Transverse colon (tissue), 4 donors: ENCODE results near the gene CRISPLD2. TPM values are rescaled to one million over a fixed set of nuclear protein-coding genes. Genes with fewer than 3 reads are reported as not detected.

Experiments used
- DNase-seq: peaks from one replicate; pipeline ENCODE4 v3.0.0-alpha.2; 2019
- H3K27ac ChIP-seq, 4 donors: fragments of 200-600 bp; sonication (generic); 2 replicates each; pipeline ENCODE4 v1.5.1; 2016 to 2018; ENCODE audit warnings: inconsistent platforms in 4 of 4
- H3K27me3 ChIP-seq: fragments of 200-600 bp; sonication (generic); 2 replicates; pipeline ENCODE4 v1.5.1; 2017; ENCODE audit warnings: inconsistent platforms
- H3K36me3 ChIP-seq, 4 donors: fragments of 200-600 bp; sonication (generic); 2 replicates each; pipeline ENCODE4 v1.5.1; 2017 to 2019; ENCODE audit warnings: inconsistent platforms in 4 of 4
- H3K4me1 ChIP-seq, 4 donors: fragments of 200-600 bp; sonication (generic); 2 replicates each; pipeline ENCODE4 v1.5.1; 2017 to 2020; ENCODE audit warnings: inconsistent platforms in 4 of 4
- H3K4me3 ChIP-seq, 4 donors: fragments of 200-600 bp; sonication (generic); 1 replicate in 1 of 4; 2 replicates in 3 of 4; pipeline versions ENCODE4 v1.5.1 to v1.6.1; 2017 to 2019; ENCODE audit warnings: inconsistent platforms in 4 of 4
- H3K9me3 ChIP-seq, 2 donors: fragments of 200-600 bp; sonication (generic); 2 replicates each; pipeline ENCODE4 v1.5.1; 2017 to 2019; ENCODE audit warnings: inconsistent platforms in 2 of 2
- CTCF ChIP-seq, 5 experiments: fragments of 200-600 bp in 3 of 5; fragments of 450-650 bp in 2 of 5; sonication (generic) in 3 of 5; IDR thresholded peaks; 1 replicate in 2 of 5; 2 replicates in 3 of 5; pipeline ENCODE4 v1.5.1; 2016 to 2017; ENCODE audit warnings: antibody characterized with exemption in 5 of 5, inconsistent platforms in 3 of 5, mild to moderate bottlenecking in 2 of 5, moderate library complexity in 1 of 5
- EP300 ChIP-seq: sonication (generic); formaldehyde crosslinking; IDR thresholded peaks from one replicate; pipeline ENCODE4 v1.6.1; 2017; ENCODE audit warnings: antibody characterized with exemption, low read depth
- POLR2A ChIP-seq: fragments of 450-650 bp; IDR thresholded peaks from one replicate; pipeline ENCODE4 v1.6.1; 2016; ENCODE audit warnings: antibody characterized with exemption, mild to moderate bottlenecking, moderate library complexity
- POLR2AphosphoS5 ChIP-seq, 3 donors: sonication (generic); formaldehyde crosslinking; IDR thresholded peaks; one replicate each; pipeline ENCODE4 v1.6.1; 2016; ENCODE audit warnings: antibody characterized with exemption in 3 of 3
- WGBS, 2 donors: methylation state at CpG; one replicate each; pipeline ENCODE4 v1.1.5; 2018; ENCODE audit warnings: low coverage in 1 of 2; 5-methylcytosine and 5-hydroxymethylcytosine counted together
- in situ Hi-C, 4 donors: fragments of 200-750 bp; cut with MboI; loops; one replicate each; pipeline versions ENCODE4 v1.15.0 to v1.15.1; 2017; ENCODE audit warnings: low sequenced_read_pairs in 3 of 4, low pct_ligation_motif_present in 1 of 4, low pct_unique_long_range_greater_than_20kb in 1 of 4
- intact Hi-C: fragments of 100-400 bp; cut with DNase I; formaldehyde crosslinking; loops from one replicate; pipeline ENCODE4 v1.15.1; 2023; ENCODE audit warnings: low total_unique reads
- total RNA-seq, 4 donors: library from RNA; depleted of rRNA; stranded (reverse); fragments of >200 nt; gene quantifications; one replicate each; pipeline ENCODE4 v1.1.0, GENCODE V29; 2016

The CRISPLD2 gene
- total RNA-seq, 4 donors from 2014 or later = 53.4 to 326 (median 71.0) TPM

- H3K9me3 ChIP-seq = no peaks in the 10 kb centered on the region
- in situ Hi-C loops = no loop called here
- WGBS, 2 donors = 97% methylated on average over 5 of the region's 5 CpGs; no CpG with 5 or more reads in 1 of the 2 donors
These were observed 42.4 kb upstream of the CRISPLD2 start for GRCh38 chr16:84777435-84777834.

GRCh38 chr16:84778720-84779119 lies 41.1 kb upstream of the CRISPLD2 start:
- no peaks in the 10 kb centered on the region for H3K9me3 ChIP-seq
- H3K4me3 ChIP-seq = no peak overlapping the region
- no peak for TF ChIP-seq POLR2A
- no peak for TF ChIP-seq POLR2AphosphoS5 (IDR thresholded peaks at IDR 0.05)
- no peak for TF ChIP-seq EP300
- TF ChIP-seq CTCF (IDR thresholded peaks at IDR 0.05) = no peak
- H3K27ac ChIP-seq = no peak overlapping the region
- WGBS, 2 donors = 96 to 100% methylated on average over 3 to 18 of the region's 18 CpGs
- no peaks in the 10 kb centered on the region for H3K4me1 ChIP-seq
- intact Hi-C loops (no loop called here), in situ Hi-C loops (no loop called here)
- no peaks in the 10 kb centered on the region for H3K27me3 ChIP-seq
- no peak for DNase-seq
- H3K36me3 ChIP-seq = peaks cover 0 to 34% (median 9%) of the 10 kb centered on the region in 4 donors

More at GRCh38 chr16:84777435-84777834, 42.4 kb upstream of the CRISPLD2 start:
- intact Hi-C loops = no loop called here
- TF ChIP-seq POLR2A (no peak), POLR2AphosphoS5 (IDR thresholded peaks at IDR 0.05) (no peak), CTCF (IDR thresholded peaks at IDR 0.05) (no peak), EP300 (no peak)
- Histone ChIP-seq H3K36me3 (peaks cover 0 to 39% (median 12%) of the 10 kb centered on the region in 4 donors), H3K4me3 (no peak overlapping the region), H3K27me3 (no peaks in the 10 kb centered on the region), H3K4me1 (no peaks in the 10 kb centered on the region), H3K27ac (no peak overlapping the region)
- DNase-seq = no peak

- DNase-seq = no peak
- intact Hi-C loops = no loop called here
- in situ Hi-C loops = no loop called here
These were observed 39.7 kb upstream of the CRISPLD2 start for GRCh38 chr16:84780063-84780462.

More at GRCh38 chr16:84780063-84780462, 39.7 kb upstream of the CRISPLD2 start:
- H3K9me3 ChIP-seq = no peaks in the 10 kb centered on the region
- H3K36me3 ChIP-seq = peaks cover 0 to 31% (median 5%) of the 10 kb centered on the region in 4 donors
- no peak overlapping the region for H3K27ac ChIP-seq
- WGBS, 2 donors = 95% methylated on average over 11 of the region's 11 CpGs; no CpG with 5 or more reads in 1 of the 2 donors
- no peaks in the 10 kb centered on the region for H3K4me1 ChIP-seq
- no peak overlapping the region for H3K4me3 ChIP-seq
- TF ChIP-seq CTCF (IDR thresholded peaks at IDR 0.05) = no peak
- TF ChIP-seq POLR2AphosphoS5 (IDR thresholded peaks at IDR 0.05) = no peak
- TF ChIP-seq EP300 = no peak
- no peak for TF ChIP-seq POLR2A
- no peaks in the 10 kb centered on the region for H3K27me3 ChIP-seq
